Measurements from ENCODE around the gene GLUD1. TPM values are rescaled to one million over a fixed set of nuclear protein-coding genes. Genes with fewer than 3 reads are reported as not detected.
A peak's percentile ranks its signal among the peaks of the same experiment; 100 is the strongest.
"Not testable (repeated sequence)": the region's sequence is repeated elsewhere in the genome, so short reads cannot be mapped to it uniquely, and the experiment has no call there.

The GLUD1 gene
- total RNA-seq, 3 donors from 2014 or later = 100 to 111 (median 102) TPM

- DNase-seq; H3K27me3 Mint-ChIP-seq (ENCODE audit: low read depth); H3K4me1 Mint-ChIP-seq (ENCODE audit: low read depth); ATAC-seq; H3K4me3 Mint-ChIP-seq; H3K9me3 Mint-ChIP-seq: not testable (repeated sequence)
- H3K36me3 Mint-ChIP-seq (ENCODE audit: insufficient read depth) = peaks cover 17% of the 10 kb centered on the region
Observed at GRCh38 chr10:87043579-87043978, 51.1 kb downstream of the GLUD1 start.

- peaks cover 3% of the 10 kb centered on the region for H3K9me3 Mint-ChIP-seq
- H3K27me3 Mint-ChIP-seq (ENCODE audit: low read depth) = no peaks in the 10 kb centered on the region
- peaks cover 5% of the 10 kb centered on the region for H3K36me3 Mint-ChIP-seq (ENCODE audit: insufficient read depth)
- ATAC-seq (no peak), DNase-seq (no peak)
- H3K4me1 Mint-ChIP-seq (ENCODE audit: low read depth) = no peaks in the 10 kb centered on the region
- H3K4me3 Mint-ChIP-seq = no peak overlapping the region
Observed at GRCh38 chr10:87038786-87039185, 55.9 kb downstream of the GLUD1 start.

GRCh38 chr10:87038286-87038717 lies 56.3 kb downstream of the GLUD1 start:
- DNase-seq = no peak
- H3K27me3 Mint-ChIP-seq (ENCODE audit: low read depth) = no peaks in the 10 kb centered on the region
- H3K4me1 Mint-ChIP-seq (ENCODE audit: low read depth) = no peaks in the 10 kb centered on the region
- H3K36me3 Mint-ChIP-seq (ENCODE audit: insufficient read depth) = peaks cover 5% of the 10 kb centered on the region
- H3K4me3 Mint-ChIP-seq = no peak overlapping the region
- ATAC-seq = no peak
- H3K9me3 Mint-ChIP-seq = peaks cover 3% of the 10 kb centered on the region

GRCh38 chr10:87036623-87037022 lies 58.0 kb downstream of the GLUD1 start:
- ATAC-seq = no peak
- H3K4me1 Mint-ChIP-seq (ENCODE audit: low read depth) = no peaks in the 10 kb centered on the region

GRCh38 chr10:87030912-87031635 lies 63.6 kb downstream of the GLUD1 start:
- Mint-ChIP-seq H3K27me3 (ENCODE audit: low read depth) (no peaks in the 10 kb centered on the region), H3K9me3 (no peaks in the 10 kb centered on the region), H3K4me3 (no peak overlapping the region), H3K4me1 (ENCODE audit: low read depth) (no peaks in the 10 kb centered on the region), H3K36me3 (ENCODE audit: insufficient read depth) (no peaks in the 10 kb centered on the region)
- DNase-seq (no peak), ATAC-seq (no peak)

More at GRCh38 chr10:87036623-87037022, 58.0 kb downstream of the GLUD1 start:
- peaks cover 3% of the 10 kb centered on the region for H3K36me3 Mint-ChIP-seq (ENCODE audit: insufficient read depth)
- DNase-seq = no peak
- H3K9me3 Mint-ChIP-seq = peaks cover 3% of the 10 kb centered on the region
- H3K4me3 Mint-ChIP-seq = no peak overlapping the region
- no peaks in the 10 kb centered on the region for H3K27me3 Mint-ChIP-seq (ENCODE audit: low read depth)

- not testable (repeated sequence) for DNase-seq, H3K4me3 Mint-ChIP-seq
Observed at GRCh38 chr10:87030419-87030818, 64.2 kb downstream of the GLUD1 start.

GRCh38 chr10:87026747-87027508 lies 67.7 kb downstream of the GLUD1 start:
- not testable (repeated sequence) for H3K36me3 Mint-ChIP-seq (ENCODE audit: insufficient read depth); DNase-seq; H3K4me1 Mint-ChIP-seq (ENCODE audit: low read depth); H3K9me3 Mint-ChIP-seq; H3K27me3 Mint-ChIP-seq (ENCODE audit: low read depth); H3K4me3 Mint-ChIP-seq; ATAC-seq

More at GRCh38 chr10:87030419-87030818, 64.2 kb downstream of the GLUD1 start:
- H3K4me1 Mint-ChIP-seq (ENCODE audit: low read depth); H3K36me3 Mint-ChIP-seq (ENCODE audit: insufficient read depth); H3K27me3 Mint-ChIP-seq (ENCODE audit: low read depth); H3K9me3 Mint-ChIP-seq; ATAC-seq: not testable (repeated sequence)

- not testable (repeated sequence) for H3K4me3 Mint-ChIP-seq; DNase-seq; H3K9me3 Mint-ChIP-seq; H3K36me3 Mint-ChIP-seq (ENCODE audit: insufficient read depth); H3K27me3 Mint-ChIP-seq (ENCODE audit: low read depth); H3K4me1 Mint-ChIP-seq (ENCODE audit: low read depth)
- peak; percentile 55 to 85 for ATAC-seq
Observed at GRCh38 chr10:87025285-87025958, 69.2 kb downstream of the GLUD1 start.

GRCh38 chr10:87020056-87020455 lies 74.6 kb downstream of the GLUD1 start, which contains the start of gene FAM25A:
TSS of gene FAM25A (plus strand) at chr10:87020294. CDS start at chr10:87020325, 31 bp downstream.
- not testable (repeated sequence) for H3K36me3 Mint-ChIP-seq (ENCODE audit: insufficient read depth); H3K4me3 Mint-ChIP-seq; H3K4me1 Mint-ChIP-seq (ENCODE audit: low read depth); ATAC-seq; H3K9me3 Mint-ChIP-seq; DNase-seq; H3K27me3 Mint-ChIP-seq (ENCODE audit: low read depth)

- DNase-seq; H3K27me3 Mint-ChIP-seq (ENCODE audit: low read depth); H3K36me3 Mint-ChIP-seq (ENCODE audit: insufficient read depth); ATAC-seq; H3K4me3 Mint-ChIP-seq; H3K9me3 Mint-ChIP-seq; H3K4me1 Mint-ChIP-seq (ENCODE audit: low read depth): not testable (repeated sequence)
Observed at GRCh38 chr10:87019504-87019903, 75.1 kb downstream of the GLUD1 start.

GRCh38 chr10:87019066-87019465 lies 75.6 kb downstream of the GLUD1 start:
- H3K4me1 Mint-ChIP-seq (ENCODE audit: low read depth); DNase-seq; H3K4me3 Mint-ChIP-seq; H3K36me3 Mint-ChIP-seq (ENCODE audit: insufficient read depth); ATAC-seq; H3K9me3 Mint-ChIP-seq; H3K27me3 Mint-ChIP-seq (ENCODE audit: low read depth): not testable (repeated sequence)

- not testable (repeated sequence) for H3K9me3 Mint-ChIP-seq; H3K4me1 Mint-ChIP-seq (ENCODE audit: low read depth); ATAC-seq; H3K27me3 Mint-ChIP-seq (ENCODE audit: low read depth); H3K4me3 Mint-ChIP-seq; H3K36me3 Mint-ChIP-seq (ENCODE audit: insufficient read depth); DNase-seq
Observed at GRCh38 chr10:87018127-87018526, 76.5 kb downstream of the GLUD1 start.

GRCh38 chr10:87014986-87015716 lies 79.5 kb downstream of the GLUD1 start:
- not testable (repeated sequence) for ATAC-seq; H3K4me1 Mint-ChIP-seq (ENCODE audit: low read depth)

GRCh38 chr10:87013528-87013927 lies 81.1 kb downstream of the GLUD1 start:
- ATAC-seq; H3K27me3 Mint-ChIP-seq (ENCODE audit: low read depth); DNase-seq; H3K9me3 Mint-ChIP-seq; H3K4me3 Mint-ChIP-seq; H3K4me1 Mint-ChIP-seq (ENCODE audit: low read depth); H3K36me3 Mint-ChIP-seq (ENCODE audit: insufficient read depth): not testable (repeated sequence)

More at GRCh38 chr10:87014986-87015716, 79.5 kb downstream of the GLUD1 start:
- H3K4me3 Mint-ChIP-seq; H3K36me3 Mint-ChIP-seq (ENCODE audit: insufficient read depth); DNase-seq; H3K27me3 Mint-ChIP-seq (ENCODE audit: low read depth); H3K9me3 Mint-ChIP-seq: not testable (repeated sequence)

Data from activated T-cell treated with anti-CD3 and anti-CD28 coated beads, Interleukin-2, amount 50 U/mL, for 4 hours (primary cell).